Measurements from ENCODE around the gene CFLAR.
"Not testable (repeated sequence)": the region's sequence is repeated elsewhere in the genome, so short reads cannot be mapped to it uniquely, and the experiment has no call there.

The CFLAR gene

GRCh38 chr2:201158111-201158929 lies 42.4 kb downstream of the CFLAR start:
- TF ChIP-seq CTCF (IDR thresholded peaks at IDR 0.05; ENCODE audit: insufficient read depth, low read length, missing control alignments), result peak; percentile 57
- ChIA-PET POLR2A (interaction anchor here (1.6 to 1.8 kb wide), 2 partner anchors 40 to 42 kb away, joined by 4 read pairs; partner anchors contain the start of gene CFLAR), CTCF (interaction anchor here (0.6 to 4.7 kb wide), 52 partner anchors 9 to 269 kb away, joined by 3 to 90 read pairs (median 5); partner anchors contain the start of genes CASP10, CFLAR, HYCC2 and NIF3L1)
- H3K4me3 ChIP-seq (ENCODE audit: low read depth, low read length), result no peak overlapping the region
- no peak for DNase-seq (ENCODE audit: low read depth, low spot score)

GRCh38 chr2:201164166-201164565 lies 48.2 kb downstream of the CFLAR start:
- no peak for DNase-seq (ENCODE audit: low read depth, low spot score)
- TF ChIP-seq CTCF (IDR thresholded peaks at IDR 0.05; ENCODE audit: insufficient read depth, low read length, missing control alignments), result no peak
- POLR2A ChIA-PET, result no interaction called here
- CTCF ChIA-PET, result no interaction called here
- no peak overlapping the region for H3K4me3 ChIP-seq (ENCODE audit: low read depth, low read length)

GRCh38 chr2:201167546-201167945 lies 51.6 kb downstream of the CFLAR start:
- POLR2A ChIA-PET, result no interaction called here
- no peak for DNase-seq (ENCODE audit: low read depth, low spot score)
- CTCF ChIA-PET, result interaction anchor here (0.8 to 3.9 kb wide), 7 partner anchors 10 to 266 kb away, joined by 3 to 22 read pairs (median 4); no protein-coding TSS in a partner anchor
- H3K4me3 ChIP-seq (ENCODE audit: low read depth, low read length), result no peak overlapping the region
- no peak for TF ChIP-seq CTCF (IDR thresholded peaks at IDR 0.05; ENCODE audit: insufficient read depth, low read length, missing control alignments)

GRCh38 chr2:201168496-201168895 lies 52.5 kb downstream of the CFLAR start:
- H3K4me3 ChIP-seq (ENCODE audit: low read depth, low read length); DNase-seq (ENCODE audit: low read depth, low spot score); POLR2A ChIA-PET: not testable (repeated sequence)
- CTCF ChIA-PET, result interaction anchor here (1.1 to 3.9 kb wide), 6 partner anchors 9 to 263 kb away, joined by 3 to 22 read pairs (median 6); no protein-coding TSS in a partner anchor

GRCh38 chr2:201171259-201171814 lies 55.4 kb downstream of the CFLAR start:
- TF ChIP-seq CTCF (IDR thresholded peaks at IDR 0.05; ENCODE audit: insufficient read depth, low read length, missing control alignments), result no peak
- ChIA-PET POLR2A (no interaction called here), CTCF (interaction anchor here (0.7 to 2.3 kb wide), 6 partner anchors 13 to 266 kb away, joined by 4 to 16 read pairs (median 6); no protein-coding TSS in a partner anchor)
- H3K4me3 ChIP-seq (ENCODE audit: low read depth, low read length), result no peak overlapping the region
- no peak for DNase-seq (ENCODE audit: low read depth, low spot score)

GRCh38 chr2:201172279-201172678 lies 56.3 kb downstream of the CFLAR start:
- no peak overlapping the region for H3K4me3 ChIP-seq (ENCODE audit: low read depth, low read length)
- CTCF ChIA-PET, result interaction anchor here (1.3 to 2.3 kb wide), 3 partner anchors 60 to 267 kb away, joined by 5 to 8 read pairs (median 6); no protein-coding TSS in a partner anchor
- POLR2A ChIA-PET, result no interaction called here
- no peak for TF ChIP-seq CTCF (IDR thresholded peaks at IDR 0.05; ENCODE audit: insufficient read depth, low read length, missing control alignments)
- DNase-seq (ENCODE audit: low read depth, low spot score), result no peak
